RWPE1 (cell line): ENCODE data around the gene PCMTD2.

Experiments
- CTCF ChIA-PET: fragments of 350-600 bp; sonication (Branson Sonifier 250); formaldehyde crosslinking; extraction: SDS; loops from one replicate; lab custom pipeline; 2021; lab: Yijun Ruan, JAX
- POLR2A ChIA-PET: fragments of 400-600 bp; formaldehyde crosslinking; extraction: SDS; loops from one replicate; lab custom pipeline; 2020; ENCODE audit warnings: antibody characterized with exemption; ENCODE audit not compliant: low non-redundant PET; lab: Yijun Ruan, JAX
- DNase-seq: peaks from one replicate; pipeline ENCODE4 v3.0.0; 2012; ENCODE audit warnings: low spot score
- H3K27ac ChIP-seq: fragments of 450-650 bp; 2 replicates; pipeline ENCODE4 v1.5.1; 2017
- CTCF ChIP-seq: fragments of 450-650 bp; conservative IDR thresholded peaks from 2 replicates; pipeline ENCODE4 v1.5.1; 2017; ENCODE audit warnings: low read depth, mild to moderate bottlenecking

Gene PCMTD2

GRCh38 chr20:64268174-64268573, 12.6 kb downstream of the PCMTD2 start:
- TF ChIP-seq CTCF, result no peak
- CTCF ChIA-PET, result interaction anchor here (0.6 to 0.9 kb wide), 2 partner anchors 10 to 230 kb away, joined by 5 to 6 read pairs; no protein-coding TSS in a partner anchor
- DNase-seq, result no peak
- POLR2A ChIA-PET, result no interaction called here
- no peak overlapping the region for H3K27ac ChIP-seq

- ChIA-PET CTCF (no interaction called here), POLR2A (no interaction called here)
- H3K27ac ChIP-seq, result no peak overlapping the region
- no peak for DNase-seq
- TF ChIP-seq CTCF, result no peak
Measured at GRCh38 chr20:64269604-64270411, 14.3 kb downstream of the PCMTD2 start.

GRCh38 chr20:64271636-64272035, 16.1 kb downstream of the PCMTD2 start:
- H3K27ac ChIP-seq, result no peak overlapping the region
- no peak for DNase-seq
- ChIA-PET POLR2A (no interaction called here), CTCF (no interaction called here)
- TF ChIP-seq CTCF, result no peak

GRCh38 chr20:64273109-64273508, 17.6 kb downstream of the PCMTD2 start:
- ChIA-PET POLR2A (no interaction called here), CTCF (no interaction called here)
- no peak for TF ChIP-seq CTCF
- H3K27ac ChIP-seq, result no peak overlapping the region
- DNase-seq, result no peak

GRCh38 chr20:64276817-64277216, 21.3 kb downstream of the PCMTD2 start:
- no peak overlapping the region for H3K27ac ChIP-seq
- CTCF ChIA-PET, result interaction anchor here (0.6 to 0.7 kb wide), 2 partner anchors 9 to 203 kb away, joined by 3 read pairs; no protein-coding TSS in a partner anchor
- POLR2A ChIA-PET, result no interaction called here
- no peak for DNase-seq
- TF ChIP-seq CTCF, result no peak

- POLR2A ChIA-PET, result no interaction called here
Measured at GRCh38 chr20:64277571-64278316, 22.2 kb downstream of the PCMTD2 start.

More at GRCh38 chr20:64277571-64278316, 22.2 kb downstream of the PCMTD2 start:
- no peak overlapping the region for H3K27ac ChIP-seq
- no peak for DNase-seq
- TF ChIP-seq CTCF, result no peak
- CTCF ChIA-PET, result interaction anchor here (0.7 to 0.9 kb wide), 2 partner anchors 10 to 1569 kb away, joined by 3 to 5 read pairs; no protein-coding TSS in a partner anchor
